ENCODE results near the gene KAT8.
"Not testable (repeated sequence)": the region's sequence is repeated elsewhere in the genome, so short reads cannot be mapped to it uniquely, and the experiment has no call there.

Gene KAT8

DNA sequence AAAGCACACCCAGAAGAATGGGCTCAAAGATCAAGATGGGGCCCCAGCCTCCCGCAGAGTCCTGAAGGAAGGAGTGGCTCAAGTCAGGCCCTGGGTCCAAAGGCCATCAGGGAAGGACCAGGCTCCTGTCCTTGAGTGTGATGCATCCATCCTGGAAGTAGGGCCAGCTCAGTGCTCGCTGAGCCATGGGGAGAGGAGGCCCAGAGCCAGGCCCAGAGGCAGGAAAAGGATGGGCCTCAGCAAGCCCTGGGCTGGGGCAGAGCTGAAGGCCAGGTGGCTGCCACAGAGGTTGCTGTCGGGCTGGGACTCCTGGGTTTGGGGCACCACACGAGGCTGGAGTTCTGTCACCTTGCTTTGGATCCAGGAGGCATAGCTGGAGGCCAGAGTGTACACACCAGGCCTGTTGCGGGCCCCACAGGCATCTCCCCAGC, 14.4 kb downstream of the KAT8 start:
- no peak for DNase-seq (ENCODE audit: low spot score)

DNA sequence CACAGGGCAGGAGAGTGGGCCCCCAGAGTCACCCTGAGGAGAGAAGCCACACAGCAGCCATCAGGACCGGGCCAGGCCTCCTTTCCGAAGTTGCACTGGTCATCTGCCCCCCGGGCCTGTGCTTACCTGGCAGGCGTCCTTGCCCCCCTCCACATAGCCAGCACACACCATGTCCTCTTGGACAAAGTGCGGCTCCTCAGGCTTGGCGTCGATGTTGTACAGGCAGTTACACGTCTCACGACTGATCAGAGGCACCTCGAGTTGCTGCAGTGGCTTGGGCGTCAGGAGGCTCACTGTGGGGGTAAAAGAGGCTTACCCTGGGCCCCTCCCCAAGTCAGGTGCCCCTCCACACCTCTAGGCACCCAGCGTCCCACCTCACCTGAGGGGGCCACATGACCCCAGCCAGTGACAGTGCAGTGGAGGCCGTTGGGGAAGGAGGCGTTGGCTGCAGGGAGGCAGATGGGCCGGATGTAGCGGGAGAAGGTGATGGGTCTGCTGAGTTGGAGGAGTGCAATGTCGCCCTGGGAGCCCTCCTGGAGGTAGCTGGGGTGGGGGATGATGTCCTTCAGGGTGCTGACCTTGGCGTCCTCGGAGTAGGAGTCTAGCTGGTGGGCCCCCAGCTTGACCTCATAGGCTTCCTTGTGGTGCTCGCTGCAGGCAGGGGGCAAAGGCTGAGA, 15.0 kb downstream of the KAT8 start:
- no peak for DNase-seq (ENCODE audit: low spot score)

DNA sequence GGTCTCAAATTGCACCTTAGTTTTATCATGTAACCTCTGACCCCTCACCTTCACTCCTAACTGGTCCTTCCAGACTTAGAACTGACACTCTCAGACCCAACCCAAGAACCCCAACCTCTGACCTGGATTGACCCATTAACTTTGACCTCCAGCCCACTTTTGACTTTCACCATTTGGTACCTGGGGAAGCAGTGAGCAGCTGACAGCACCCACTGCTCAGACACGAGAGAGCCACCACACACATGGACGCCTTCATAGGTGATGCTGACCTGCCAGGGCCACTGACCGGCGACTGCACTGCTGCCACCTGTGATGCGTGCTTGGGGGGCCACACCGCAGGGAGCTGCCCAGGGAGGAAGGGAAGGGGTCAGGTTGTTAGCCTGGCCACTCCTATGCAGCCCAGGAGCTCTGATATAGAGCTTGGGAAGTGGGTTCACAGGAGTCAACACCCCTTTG, 15.6 kb downstream of the KAT8 start:
- DNase-seq (ENCODE audit: low spot score), result no peak

DNA sequence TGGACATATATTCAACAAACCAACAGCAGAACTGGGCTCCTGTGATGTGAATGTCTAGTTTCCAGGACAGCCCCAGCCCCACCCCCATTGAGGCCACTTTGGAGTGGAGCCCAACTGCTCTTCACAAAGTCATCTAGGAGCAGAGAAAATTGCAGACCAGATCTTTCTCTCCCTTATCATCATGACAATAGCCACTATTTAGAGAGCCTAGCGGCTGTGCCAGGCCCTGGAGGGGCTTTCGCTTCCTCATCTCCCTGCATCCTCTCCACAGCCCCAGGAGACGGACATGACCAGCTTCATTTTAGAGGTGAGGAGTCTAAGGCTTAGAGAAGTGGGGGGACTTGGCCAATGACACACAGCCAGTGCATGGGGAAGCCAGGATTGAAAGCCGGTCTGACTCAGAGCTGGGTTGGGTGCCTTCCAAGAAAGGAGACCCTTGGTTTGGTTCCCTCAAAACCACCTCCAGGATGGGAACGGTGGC, 16.7 kb downstream of the KAT8 start:
- no peak for DNase-seq (ENCODE audit: low spot score)

DNA sequence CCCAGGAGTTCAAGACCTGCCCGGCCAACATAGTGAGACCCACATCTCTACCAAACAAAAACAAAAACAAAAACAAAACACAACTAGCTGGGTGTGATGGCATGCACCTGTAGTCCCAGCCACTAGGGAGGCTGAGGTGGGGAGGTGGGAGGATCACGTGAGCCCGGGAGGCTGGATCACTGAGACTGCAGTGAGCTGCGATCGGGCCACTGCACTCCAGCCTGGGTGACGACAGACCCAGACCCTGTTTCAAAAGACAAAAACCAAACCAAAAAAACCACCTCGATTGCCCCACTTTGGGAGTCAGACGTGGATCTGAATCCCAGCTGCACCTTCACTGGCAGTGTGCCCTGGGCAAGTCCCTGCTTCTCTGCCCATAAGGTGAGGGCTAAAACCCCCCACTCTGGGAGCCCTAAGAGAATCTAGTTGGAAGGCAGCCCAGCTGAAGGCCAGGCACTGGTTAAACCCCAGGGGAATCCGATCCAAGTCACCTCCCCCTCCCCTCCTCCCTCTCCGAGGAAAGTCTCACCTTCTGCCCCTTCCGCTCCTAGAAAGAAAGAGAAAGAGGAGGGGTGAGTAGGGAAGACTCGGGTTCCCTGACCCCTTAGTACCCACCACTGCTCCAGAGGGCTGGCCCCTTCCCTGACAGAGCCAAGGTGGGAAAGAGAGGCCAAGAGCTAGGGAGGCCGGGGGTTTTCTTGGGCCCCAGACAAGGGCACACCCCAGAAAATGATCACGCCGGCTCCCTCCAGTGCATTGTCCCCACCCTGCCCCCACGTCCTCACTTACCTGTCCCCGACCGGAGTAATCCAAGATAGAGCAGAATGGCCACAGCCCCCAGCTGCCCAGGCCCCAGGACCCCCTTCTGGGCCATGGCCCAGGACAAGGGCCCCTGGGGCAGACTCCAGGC, 17.4 kb downstream of the KAT8 start:
- no peak for DNase-seq (ENCODE audit: low spot score)

DNA sequence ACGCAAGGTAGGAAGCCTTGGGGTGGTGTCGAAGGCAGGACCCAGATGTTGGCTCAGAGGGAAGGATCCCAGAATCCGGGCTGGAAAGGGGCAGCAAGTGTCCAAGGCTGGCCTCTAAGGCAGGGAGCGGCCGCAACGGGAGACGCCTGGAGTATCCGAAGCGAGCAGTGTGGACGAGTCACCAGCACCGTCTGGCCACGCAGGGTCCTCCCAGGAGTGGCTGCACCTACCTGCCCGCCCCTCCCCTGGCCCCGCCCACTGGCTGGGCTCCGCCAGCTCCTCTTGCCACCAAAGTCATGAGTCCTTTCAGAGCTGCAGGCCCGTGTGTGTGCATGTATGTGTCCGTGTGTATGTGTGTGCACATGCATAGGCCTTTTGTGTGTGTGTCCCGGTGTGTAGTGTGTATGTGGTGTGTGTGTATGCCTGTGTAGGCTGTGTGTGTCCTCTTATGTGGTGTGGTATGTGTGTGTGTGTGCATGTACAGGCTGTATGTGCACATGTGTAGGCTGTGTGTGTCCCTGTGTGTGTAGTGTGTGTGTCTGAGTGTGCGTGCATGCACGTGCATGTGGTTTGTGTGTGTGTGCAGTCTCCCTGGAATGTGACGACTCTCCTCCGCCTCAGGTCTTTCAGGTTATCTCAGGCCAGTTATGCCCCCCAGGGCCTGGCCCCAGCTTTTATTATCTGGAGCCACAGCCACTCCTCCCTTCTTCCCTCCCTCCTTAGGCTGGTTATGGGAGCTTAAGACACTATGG, 18.2 kb downstream of the KAT8 start, which contains the start of gene PRSS8:
PRSS8 (minus strand) TSS at position 193 of the 752 bp plus-strand sequence. CDS start 229 bp downstream, outside the sequence.
- DNase-seq (ENCODE audit: low spot score), result no peak

DNA sequence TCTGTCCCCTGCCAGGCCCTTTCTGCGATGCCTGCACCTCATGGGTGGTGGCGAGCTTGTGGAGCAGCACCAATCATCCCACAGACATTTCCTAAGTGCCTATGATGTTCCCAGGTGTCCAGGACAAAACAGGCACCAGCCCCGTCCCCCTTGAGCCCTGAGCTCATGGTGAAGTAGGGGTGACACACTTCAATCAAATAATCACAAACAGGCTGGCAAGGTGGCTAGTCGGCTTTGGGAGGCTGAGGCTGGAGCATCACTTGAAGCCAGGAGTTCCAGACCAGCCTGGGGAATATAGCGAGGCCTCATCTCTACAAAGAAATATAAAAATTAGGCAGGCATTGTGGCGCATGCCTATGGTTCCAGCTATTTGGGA, 18.8 kb downstream of the KAT8 start:
- no peak for DNase-seq (ENCODE audit: low spot score)

DNA sequence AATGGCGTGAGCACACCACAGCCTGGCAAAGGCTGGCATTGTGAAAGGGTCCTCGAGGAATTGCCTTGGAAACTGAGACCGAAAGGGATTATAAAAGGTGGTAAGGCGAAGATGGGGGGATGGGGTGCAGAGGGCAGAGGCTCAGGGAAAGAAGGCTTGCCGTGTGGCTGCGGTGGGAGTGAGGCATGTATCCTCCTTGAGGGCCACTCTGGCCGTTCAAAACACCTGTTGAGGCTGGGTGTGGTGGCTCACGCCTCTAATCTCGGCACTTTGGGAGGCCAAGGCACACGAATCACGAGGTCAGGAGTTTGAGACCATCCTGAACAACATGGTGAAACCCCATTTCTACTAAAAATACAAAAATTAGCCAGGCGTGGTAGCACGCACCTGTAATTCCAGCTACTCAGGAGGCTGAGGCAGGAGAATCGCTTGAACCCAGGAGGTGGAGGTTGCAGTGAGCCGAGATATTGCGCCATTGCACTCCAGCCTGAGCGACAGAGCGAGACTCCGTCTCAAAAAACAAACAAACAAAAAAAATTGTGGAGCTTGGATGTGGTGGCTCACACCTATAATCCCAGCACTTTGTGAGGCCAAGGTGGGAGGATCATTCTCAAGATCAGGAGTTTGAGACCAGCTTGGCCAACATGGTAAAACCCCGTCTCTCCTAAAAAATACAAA, 19.5 kb downstream of the KAT8 start:
- DNase-seq (ENCODE audit: low spot score), result not testable (repeated sequence)

DNA sequence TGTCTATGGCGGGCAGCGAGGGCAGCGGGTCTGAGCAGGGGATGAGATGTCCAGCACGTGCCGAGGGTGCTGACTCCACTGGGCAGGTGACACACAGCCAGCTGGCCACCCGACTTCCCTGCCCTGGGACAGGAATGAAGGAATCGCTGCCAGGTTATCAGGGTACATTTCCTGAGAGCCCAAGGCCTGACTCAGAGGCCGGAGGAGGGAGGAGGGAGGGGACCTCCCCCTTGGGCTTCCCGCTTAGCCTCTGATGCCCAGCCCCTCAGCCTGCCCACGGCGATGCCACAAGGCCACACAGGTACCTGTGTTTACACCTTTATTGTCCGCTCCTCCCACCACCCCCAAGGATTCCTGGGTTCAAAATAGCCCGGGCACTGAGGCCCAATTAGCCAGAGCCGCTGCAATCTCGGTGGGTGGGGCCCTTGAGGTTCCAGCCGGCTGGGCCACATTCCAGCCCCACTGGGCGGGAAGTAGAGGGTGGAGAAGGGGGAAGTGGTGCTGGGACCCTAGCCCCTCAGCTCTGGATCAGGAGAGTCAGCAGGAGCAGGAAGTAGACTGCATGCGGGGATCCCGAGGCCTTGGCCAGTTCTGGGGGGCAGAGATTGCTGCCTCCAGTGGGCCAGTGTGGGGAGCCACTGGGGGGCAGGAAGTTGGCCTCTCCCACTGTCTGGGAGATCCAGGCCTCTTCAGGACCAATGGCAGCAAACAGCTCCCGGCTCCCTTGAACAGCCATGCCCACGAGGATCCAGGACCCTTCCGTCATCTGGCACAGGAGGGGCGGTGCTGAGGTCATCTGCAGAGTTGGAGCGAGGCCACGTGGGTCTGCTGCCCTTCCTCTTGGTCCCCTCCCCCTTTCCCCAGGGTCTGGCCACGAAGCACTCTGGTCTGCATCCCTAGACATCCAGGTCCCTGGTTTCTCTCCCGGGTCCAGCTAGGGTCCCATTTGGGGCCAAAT, 21.4 kb downstream of the KAT8 start:
- peak; percentile 61 for DNase-seq (ENCODE audit: low spot score)

DNA sequence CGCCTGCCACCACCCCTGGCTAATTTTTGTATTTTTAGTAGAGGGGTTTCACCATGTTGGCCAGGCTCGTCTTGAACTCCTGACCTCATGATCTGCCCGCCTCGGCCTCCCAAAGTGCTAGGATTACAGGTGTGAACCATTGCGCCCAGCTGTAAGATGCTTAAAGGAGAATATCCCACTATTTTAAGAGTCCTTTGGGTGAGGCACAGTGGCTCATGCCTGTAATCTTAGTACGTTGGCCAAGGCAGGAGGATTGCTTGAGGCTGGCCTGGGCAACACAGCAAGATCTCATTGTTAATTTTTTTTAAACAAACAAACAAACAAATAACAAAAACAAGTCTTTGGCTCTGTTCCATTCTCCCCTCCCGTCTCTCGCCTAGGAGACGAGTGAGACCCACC, 23.6 kb downstream of the KAT8 start:
- not testable (repeated sequence) for DNase-seq (ENCODE audit: low spot score)

DNA sequence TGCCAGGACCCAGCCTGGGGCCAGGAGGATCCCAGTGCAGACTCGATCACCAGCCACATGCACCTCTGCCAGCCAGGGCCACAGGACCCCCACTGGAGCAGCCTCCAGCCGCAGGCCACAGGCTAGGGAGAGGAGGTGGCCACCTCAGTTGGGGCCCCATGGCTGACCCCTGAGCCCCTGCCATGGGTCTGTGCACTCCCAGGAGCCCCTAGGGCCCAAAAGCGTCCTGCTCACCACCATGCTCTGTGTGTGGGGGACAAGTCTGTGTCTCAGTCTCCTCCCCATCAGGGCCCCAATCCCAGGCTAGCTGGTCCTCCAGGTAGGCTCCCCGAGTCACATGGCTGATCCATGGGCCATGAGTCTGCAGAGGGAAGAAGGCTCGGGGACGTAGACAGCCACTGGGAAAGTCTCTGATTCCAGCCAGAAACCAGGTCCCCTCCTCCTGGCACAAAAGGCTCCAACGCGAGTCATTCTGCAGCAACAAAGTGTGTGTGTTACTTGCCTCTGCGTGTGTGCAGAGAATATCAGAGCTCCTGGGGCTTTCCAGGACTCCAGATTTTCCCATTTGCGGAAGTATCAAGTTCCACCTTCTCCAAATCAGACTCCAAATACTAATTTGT, 24.1 kb downstream of the KAT8 start:
- peak; percentile 39 for DNase-seq (ENCODE audit: low spot score)

DNA sequence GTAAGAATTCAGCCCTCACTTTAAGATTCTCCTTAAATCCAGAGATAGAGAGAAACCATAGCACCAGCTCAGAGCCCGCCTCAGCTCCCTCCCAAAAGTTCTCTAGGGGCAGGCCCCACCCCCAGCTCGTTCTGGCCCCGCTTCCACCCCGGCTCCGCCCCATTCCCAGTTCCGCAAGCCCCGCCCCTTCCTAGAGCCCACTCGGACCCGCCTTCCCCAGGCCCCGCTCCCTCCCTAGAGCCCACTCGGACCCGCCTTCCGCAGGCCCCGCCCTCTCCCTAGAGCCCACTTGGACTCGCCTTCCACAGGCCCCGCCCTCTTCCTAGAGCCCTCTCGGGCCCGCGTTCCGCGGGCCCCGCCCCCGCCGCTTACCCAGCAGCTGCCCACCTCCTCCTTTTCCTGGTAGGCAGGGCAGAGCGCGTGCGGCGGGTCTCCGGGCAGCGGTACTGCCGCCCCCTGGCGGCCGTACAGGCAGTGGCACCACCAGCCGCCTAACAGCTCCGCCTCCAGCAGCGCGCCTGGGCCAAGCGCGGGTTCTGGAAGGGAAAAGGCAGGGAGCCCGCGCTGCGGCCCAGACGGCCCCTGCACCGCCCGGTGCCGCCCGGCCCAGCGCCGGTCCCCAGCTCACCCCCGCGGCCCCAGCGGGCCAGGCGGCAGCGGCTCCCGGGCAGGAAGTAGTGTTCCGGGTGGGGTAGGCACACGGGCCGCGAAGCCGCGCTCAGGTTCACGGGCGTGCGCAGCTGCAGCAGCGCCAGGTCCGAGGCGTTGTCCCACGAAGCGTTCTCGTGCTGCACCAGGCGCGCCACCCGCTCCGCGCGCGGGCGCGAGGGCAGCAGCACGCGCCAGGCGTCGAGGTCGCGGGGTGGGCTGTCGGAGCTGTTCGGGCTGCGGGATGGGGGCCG, 24.9 kb downstream of the KAT8 start:
- peak; percentile 100 for DNase-seq (ENCODE audit: low spot score)

DNA sequence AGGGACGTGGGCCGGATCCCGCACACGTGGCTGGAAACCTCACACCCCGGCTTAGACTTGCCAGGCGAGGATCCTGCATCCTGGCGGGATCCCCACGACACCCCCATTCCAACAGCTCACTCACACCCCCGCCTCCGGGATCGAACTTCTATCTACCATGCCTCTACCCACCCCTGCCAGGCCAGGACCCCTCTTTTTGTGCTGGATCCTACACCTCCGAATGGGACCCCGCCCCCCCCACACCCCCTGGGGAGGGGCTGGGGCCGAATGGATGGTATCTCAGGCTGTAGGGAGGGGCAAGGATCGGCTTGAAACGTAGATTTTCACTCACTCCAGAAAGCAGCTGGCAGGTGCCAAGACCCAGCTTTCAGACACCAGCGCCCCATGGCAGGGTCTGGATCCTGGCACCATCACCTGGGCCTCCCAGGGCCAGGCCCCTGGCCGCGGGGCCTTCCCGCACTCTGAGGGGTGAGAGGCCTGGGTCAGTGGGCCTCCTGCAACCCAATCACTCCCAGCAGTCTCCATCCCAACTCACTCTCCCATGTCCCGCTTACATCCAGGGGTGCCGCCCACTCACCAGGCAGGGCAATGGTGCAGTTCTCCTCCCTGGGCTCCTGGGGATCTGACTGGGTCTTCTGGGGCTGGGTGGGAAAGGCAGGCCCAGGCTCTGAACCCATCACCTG, 25.7 kb downstream of the KAT8 start:
- no peak for DNase-seq (ENCODE audit: low spot score)

DNA sequence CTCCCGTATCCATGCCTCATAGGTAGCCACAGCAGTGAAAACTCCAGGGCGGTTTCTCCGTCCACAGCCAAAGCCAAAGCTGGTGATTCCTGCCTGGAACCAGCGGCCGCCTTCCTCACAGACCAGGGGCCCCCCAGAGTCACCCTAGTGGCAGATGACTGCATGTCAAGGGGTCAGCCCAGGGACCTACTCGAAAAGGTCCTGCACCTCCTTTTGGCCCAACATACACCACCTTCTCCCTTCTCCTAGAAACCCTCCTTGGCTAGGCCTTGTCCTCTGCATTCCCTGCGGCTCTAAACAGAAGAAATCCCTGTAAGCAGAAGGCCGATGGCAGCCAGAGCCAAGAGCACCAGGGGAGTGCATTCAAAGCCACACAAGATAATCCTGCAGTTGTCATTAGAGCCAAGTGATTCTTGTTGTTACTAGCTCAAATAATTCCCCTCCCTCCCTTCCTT, 26.3 kb downstream of the KAT8 start:
- no peak for DNase-seq (ENCODE audit: low spot score)

DNA sequence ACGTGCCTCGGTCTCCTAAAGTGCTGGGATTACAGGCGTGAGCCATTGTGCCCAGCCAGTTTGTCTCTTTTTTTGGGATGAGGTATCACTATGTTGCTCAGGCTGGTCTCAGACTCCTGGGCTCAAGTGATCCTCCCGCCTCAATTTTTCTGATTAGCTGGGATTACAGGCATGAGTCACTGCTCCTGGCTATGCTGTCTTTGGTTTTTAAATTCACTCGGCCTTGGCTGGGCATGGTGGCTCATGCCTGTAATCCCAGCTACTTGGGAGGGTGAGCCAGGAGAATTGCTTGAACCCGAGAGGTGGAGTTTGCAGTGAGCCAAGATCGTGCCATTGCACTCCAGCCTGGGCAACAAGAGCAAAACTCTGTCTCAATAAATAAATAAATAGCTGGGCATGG, 27.0 kb downstream of the KAT8 start:
- not testable (repeated sequence) for DNase-seq (ENCODE audit: low spot score)

DNA sequence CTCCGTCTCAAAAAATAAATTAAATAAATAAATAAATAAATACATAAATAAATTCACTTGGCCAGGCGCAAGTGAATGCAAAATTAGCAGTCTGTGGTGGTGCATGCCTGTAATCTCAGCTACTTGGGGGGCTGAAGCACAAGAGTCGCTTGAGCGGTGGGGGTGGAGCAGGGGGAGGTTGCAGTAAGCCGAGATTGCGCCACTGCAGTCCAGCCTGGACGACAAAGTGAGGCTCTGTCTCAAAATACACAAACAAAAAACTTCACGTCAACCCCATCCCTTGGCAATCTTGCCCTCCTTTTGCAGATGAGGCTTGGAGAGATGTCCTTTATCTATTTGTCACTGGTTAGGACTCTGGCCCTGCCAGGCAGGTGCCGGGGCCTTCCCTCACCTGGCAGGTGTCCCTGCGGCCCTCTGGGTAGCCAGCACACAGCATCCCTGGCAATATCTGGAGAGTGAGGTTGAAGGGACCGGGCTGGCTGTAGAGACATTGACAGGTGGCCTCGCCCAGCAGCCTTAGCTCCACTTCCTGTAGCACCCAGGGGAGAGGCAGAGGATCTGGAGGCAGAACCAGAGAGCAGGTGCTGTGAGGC, 28.0 kb downstream of the KAT8 start:
- no peak for DNase-seq (ENCODE audit: low spot score)

DNA sequence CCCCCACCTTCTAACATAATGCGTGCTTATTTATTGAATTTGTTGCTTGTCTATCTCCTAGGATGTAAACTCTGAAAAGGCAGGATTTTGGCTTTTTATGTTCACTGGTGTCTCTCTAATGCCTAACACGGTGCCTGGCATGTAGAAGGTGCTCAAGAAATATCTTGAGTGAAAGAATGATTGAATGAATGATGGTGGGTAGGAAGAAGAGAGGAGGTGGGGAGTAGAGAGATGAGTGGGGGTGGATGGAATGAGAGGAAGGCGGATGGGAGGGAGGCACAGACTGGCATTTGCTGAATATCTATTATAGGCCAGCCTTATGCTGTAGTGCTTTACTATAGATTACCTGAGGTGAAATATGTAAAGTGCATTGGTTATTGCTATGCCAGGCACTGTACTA, 30.1 kb downstream of the KAT8 start:
- no peak for DNase-seq (ENCODE audit: low spot score)

DNA sequence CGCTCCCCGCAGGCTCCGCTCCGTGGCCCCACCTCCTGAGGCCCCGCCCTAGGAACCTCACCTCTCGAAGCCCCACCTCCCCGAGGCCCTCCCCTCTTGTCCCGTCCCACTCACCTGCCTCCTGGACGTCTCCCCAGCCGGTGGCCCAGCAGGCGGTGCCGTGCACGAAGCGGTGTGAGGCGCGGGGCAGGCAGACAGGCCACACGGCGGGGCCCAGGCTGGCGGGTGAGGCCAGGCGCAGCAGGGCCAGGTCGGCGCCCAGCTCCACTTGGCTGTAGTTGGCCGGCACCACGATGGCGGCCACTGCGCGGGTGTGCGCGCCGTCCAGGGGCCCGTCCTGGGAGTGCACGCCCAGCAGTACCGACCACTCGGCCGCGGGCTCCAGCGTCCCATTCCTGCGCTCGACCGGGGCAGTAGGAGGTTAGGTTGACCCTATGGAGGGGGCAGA, 30.8 kb downstream of the KAT8 start:
- no peak for DNase-seq (ENCODE audit: low spot score)

All from AG08395 (cell line).